Right ventricle myocardium inferior (tissue), 1 donor: ENCODE results near the gene HK1. TPM values are rescaled to one million over a fixed set of nuclear protein-coding genes. Genes with fewer than 3 reads are reported as not detected.
A peak's percentile ranks its signal among the peaks of the same experiment; 100 is the strongest.
"Not testable (repeated sequence)": the region's sequence is repeated elsewhere in the genome, so short reads cannot be mapped to it uniquely, and the experiment has no call there.

Experiments used
- ATAC-seq: fragments of 200-7000 bp; cut with Tn5 transposase; one replicate; pipeline ENCODE4 v1.9.1; 2020; ENCODE audit warnings: mild to moderate bottlenecking, moderate library complexity
- DNase-seq: peaks from one replicate; pipeline ENCODE4 v3.0.0; 2021; ENCODE audit errors: missing footprints
- intact Hi-C: fragments of 100-400 bp; cut with DNase I; formaldehyde crosslinking; loops from one replicate; pipeline ENCODE4 v1.11.0; 2022
- total RNA-seq: library from RNA; stranded (reverse); fragmentation: NEBNext Ultra II Directional; extraction: Animal tissue kit (Norgen Biotek cat#: 25700); gene quantifications from one replicate; pipeline ENCODE4 v1.2.1, GENCODE V29; 2021
- donor health status: DM: no; HTN: yes; CAD: no; lungs with severe emphysema.

The HK1 gene
- total RNA-seq, 1 donor from 2014 or later, result 186 TPM

DNA sequence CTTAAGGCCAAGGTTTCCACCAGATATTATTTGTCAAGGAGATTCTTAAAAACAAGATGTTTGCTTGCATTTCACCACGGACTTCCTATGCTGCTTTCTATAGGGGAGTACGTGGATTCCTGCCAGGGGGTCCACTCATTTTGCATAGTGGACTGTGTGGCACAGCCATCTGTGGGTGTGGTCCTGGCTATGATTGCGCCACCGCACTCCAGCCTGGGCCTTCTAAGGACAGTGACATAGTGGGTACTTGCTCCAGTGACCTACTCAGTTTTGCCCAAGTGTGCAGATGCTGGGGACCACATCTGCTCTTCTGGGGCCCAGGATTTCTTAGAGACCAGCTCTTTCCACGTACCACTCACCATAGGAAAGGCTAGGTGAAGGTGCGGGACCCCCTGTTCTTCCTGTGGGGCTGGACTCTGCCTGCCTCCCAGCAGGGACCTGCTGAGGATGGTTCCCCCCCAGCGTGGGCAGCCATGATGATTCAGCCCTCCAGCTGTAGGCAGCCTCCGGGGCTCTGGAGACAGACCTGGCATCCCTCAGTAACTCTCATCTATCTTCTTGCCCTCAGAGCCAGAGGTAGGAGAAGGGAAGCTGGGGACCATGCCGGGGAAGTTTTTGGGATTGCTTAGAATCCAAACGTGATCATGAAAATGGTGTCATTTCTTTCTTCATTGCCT is 42.9 kb downstream of the HK1 start:
- ATAC-seq (no peak), DNase-seq (no peak)
- intact Hi-C loops, result no loop called here

DNA sequence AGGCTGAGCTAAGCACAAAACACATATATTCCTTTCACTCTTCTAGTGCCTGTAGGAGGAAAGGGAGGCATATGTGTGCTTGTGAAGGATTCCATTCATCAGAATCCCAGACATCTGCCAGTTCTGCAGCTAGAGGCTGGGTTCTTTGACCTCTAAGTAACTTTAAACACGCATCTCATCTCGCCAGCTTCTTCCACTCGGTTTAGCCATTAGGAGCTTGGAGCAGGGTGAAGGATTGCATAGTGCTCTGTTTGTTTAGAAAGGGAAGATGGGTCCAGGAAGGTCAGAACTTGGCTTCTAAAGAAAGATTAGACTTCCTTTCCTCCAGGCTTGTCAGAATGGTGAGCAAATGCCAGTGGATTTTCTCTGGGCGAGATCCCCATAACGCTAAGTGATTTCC is 43.6 kb downstream of the HK1 start:
- intact Hi-C loops, result no loop called here

DNA sequence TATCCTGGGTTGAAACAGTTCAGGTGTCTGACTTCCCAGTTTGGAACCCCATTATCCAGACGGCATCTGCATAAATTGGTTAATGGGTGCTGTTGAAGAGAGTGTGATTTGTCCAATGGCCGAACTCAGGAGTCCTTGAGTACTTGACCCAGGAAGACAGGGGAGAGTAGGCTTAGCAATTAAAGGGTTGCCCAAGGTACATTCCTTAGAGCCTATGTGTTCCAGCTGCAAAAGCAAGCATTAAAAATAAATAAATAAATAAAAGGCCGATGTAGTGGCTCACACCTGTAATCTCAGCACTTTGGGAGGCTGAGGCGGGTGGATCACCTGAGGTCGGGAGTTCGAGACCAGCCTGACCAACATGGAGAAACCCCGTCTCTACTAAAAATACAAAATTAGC is 44.0 kb downstream of the HK1 start:
- intact Hi-C loops, DNase-seq, ATAC-seq: not testable (repeated sequence)

More for the DNA sequence above, 43.6 kb downstream of the HK1 start:
- no peak for ATAC-seq
- DNase-seq, result no peak

DNA sequence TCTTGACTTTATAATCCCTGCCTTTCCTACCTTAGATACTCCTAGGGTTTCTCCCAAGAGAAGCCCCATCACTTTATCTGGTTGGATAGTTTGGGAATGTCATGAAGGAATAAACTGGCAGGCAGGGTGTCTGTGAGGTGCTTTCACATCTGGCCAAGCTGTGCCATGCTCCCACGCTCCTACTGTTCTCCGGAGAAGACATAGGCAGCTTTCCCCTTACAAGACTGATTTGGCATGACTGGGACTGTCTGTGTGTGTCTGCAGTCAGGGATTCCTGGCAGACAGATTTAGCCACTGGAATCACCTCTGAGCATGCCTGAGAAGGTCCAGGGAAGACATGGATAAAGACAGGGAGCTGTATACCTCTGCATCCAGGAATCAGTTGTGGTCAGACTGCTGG is 45.3 kb downstream of the HK1 start:
- intact Hi-C loops, result no loop called here
- DNase-seq (no peak), ATAC-seq (no peak)

DNA sequence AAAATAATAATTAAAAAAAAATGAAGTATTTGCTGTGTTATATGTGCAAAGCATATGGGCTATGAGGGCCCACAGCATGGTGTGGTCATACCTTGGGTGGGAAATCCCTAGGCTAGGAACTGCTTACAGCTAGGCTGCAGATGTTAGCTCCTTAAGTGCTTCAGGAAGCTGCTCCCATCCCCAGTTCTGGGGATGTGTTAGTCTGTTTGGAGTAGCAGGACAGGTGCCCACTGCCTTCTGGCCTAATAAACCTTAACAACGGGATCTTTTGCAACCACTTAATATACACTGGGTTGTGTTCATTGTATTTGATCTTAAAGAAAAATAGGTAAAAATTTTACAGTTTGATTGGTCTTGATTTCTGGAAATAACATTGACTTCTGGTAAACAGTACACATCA is 46.3 kb downstream of the HK1 start:
- DNase-seq (no peak), ATAC-seq (no peak)
- intact Hi-C loops, result no loop called here

DNA sequence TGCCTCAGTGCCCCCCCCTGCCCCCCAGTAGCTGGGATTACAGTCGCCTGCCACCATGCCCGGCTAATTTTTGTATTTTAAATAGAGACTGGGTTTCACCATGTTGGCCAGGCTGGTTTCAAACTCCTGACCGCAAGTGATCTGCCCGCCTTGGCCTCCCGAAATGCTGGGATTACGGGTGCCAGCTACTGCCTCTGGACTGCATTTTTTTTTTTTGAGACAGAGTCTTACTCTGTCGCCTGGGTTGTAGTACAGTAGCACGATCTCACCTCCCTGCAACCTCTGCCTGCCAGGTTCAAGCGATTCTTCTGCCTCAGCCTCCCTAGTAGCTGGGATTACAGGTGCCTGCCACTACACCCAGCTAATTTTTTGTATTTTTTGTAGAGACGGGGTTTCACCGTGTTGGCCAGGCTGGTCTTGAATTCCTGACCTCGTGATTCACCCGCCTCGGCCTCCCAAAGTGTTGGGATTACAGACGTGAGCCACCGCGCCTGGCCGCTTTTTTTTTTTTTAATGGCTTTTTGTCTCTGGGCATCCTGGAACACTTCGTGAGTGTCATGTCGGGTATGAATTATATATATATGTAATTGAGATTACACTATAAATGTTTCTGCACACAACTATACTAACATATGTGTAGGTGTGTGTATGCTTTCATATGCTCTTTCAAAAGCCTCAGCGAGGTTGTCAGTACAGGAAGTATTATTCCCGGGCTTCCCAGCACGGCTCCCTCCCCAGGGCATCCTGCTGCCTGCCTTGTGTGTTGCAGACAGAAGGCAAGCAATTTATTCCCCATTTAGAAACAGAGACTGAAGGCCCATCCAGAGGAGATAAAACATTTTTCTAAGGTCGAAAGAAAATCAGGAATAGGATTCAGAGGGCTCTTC is 47.6 kb downstream of the HK1 start:
- intact Hi-C loops, result not testable (repeated sequence)
- DNase-seq, result peak; percentile 74
- peak; percentile 31 for ATAC-seq

DNA sequence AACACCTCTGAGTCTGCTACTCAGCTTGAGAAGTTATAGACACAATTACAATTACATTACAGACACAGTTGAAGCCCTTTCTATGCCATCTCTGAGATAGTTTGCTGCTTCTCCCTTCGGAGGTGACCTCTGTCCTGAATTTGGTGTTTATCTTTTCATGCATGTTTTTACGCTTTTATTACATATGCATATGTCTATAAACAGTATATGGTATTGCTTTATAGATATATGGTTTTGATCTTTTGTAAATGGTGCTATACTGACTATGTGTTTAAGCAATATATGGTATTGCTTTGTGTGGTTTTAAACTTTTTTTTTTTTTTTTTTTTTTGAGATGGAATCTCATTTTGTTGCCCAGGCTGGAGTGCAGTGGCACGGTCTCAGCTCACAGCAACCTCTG is 48.4 kb downstream of the HK1 start:
- no peak for DNase-seq
- intact Hi-C loops, result no loop called here
- no peak for ATAC-seq

DNA sequence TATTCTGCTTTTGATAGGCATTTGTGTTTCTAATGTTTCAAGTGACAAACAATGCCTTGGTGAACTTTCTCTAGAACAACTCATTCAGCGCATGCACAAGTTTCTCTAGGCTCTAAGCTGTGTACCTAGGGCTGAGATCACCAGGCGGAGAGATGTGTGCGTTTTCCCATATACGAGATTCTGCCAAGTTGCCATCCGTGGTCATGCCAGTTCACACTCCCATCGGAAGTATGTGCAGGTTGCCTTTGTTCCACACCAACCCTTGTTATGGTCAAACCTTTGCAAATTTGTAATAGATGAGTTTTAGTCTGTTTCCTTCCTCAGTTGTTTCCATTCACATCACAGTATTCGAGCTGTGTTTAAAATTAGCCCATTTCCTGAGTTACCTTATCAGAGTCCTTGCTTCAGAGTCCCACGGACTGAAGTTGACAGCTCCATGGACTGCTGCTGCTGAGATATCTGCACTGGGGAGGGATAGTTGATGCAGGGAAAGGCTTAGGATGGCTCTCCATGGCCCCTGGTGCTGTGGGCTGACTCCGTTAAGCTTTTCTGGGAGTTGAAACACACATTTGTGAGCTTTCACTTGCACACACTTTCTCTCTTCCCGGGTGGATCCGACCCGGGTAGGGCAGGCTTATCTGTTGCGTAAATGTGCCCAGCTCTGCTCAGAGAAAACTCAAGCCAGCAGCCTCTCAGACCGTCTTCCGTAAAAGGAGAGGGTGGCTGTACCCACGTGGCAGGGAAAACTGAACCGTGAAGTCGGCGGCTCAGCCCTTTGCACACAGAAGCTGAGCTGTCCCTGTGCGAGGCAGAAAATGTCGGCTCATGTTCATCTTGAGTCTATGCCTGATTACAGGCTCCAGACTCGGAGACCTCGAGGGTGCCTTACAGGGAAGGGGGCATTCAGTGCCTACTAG is 49.4 kb downstream of the HK1 start:
- peak; percentile 85 for DNase-seq
- intact Hi-C loops, result no loop called here
- ATAC-seq, result peak; percentile 91

DNA sequence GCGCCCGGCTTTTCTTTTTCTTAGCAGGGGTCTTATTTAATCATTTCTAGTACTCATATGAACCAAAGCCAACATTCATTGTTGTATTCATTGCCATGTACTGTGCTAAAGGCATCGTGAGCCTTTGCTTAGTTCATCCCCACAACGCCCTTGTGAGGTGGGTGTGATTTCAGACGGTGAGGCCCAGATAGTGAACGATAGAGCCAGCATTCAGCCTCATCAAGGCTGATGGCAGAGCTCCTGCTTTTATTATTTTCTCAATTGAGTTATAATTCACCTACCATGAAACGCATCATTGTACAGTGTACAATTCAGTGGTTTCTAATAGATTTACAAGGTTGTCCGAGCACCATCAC is 50.1 kb downstream of the HK1 start:
- intact Hi-C loops, result no loop called here
- peak; percentile 7 for ATAC-seq
- no peak for DNase-seq

DNA sequence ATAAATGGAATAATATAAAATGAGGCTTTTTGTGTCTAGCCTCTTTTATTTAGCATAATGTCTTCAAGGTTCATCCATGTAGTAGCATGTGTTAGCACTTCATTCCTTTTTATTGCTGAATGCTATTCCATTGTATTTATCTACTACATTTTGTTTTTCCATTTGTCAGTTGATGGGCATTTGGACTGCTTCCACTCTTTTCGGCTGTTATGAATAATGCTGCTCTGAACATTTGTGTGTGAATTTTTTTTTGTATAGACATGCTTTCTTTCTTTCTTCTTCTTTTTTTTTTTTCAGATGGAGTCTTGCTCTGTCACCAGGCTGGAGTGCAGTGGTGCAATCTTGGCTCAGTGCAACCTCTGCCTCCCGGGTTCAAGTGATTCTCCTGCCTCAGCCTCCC is 50.6 kb downstream of the HK1 start:
- ATAC-seq, DNase-seq, intact Hi-C loops: not testable (repeated sequence)

DNA sequence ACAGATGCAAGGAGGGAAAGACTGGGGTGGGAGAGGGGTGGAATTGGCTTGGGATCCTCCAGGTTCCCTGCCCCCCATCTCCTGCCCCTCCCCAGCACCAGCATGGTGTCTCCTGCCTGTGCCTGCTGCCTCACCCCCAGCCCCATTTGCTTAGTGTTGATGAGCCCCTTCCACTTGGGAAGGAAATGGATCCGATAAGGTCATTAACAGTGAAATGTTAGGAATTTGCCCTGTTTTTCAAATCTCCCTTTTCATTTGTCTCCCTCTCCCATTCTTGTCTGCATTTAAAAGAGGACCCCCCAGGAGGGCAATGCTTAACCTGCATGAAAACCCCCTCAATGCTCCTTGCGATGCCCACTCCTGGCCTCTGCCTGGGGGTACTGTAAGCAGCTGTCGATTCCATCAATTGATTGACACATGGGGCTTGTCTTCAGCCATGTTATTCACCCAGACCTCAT is 51.5 kb downstream of the HK1 start:
- no peak for ATAC-seq
- intact Hi-C loops, result no loop called here
- no peak for DNase-seq

DNA sequence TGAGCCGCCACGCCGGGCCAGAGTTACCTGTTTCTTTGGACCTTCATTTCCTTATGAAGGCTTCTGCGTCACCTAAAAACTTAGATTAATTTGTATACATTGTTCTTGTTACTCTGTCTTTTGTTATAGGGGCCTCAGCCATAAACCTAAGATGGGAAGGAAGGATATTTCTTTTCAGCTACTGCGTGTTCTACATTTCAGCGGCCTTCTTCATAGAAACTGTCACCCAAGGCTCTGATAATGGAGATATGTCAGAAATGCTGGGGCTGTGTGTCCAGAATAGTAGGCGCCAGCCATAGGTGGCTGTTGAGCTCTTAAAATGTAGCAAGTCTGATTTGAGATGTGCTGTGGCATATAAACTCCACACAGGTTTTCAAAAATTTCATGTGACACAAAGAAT is 52.9 kb downstream of the HK1 start:
- intact Hi-C loops, result no loop called here
- ATAC-seq (no peak), DNase-seq (no peak)

DNA sequence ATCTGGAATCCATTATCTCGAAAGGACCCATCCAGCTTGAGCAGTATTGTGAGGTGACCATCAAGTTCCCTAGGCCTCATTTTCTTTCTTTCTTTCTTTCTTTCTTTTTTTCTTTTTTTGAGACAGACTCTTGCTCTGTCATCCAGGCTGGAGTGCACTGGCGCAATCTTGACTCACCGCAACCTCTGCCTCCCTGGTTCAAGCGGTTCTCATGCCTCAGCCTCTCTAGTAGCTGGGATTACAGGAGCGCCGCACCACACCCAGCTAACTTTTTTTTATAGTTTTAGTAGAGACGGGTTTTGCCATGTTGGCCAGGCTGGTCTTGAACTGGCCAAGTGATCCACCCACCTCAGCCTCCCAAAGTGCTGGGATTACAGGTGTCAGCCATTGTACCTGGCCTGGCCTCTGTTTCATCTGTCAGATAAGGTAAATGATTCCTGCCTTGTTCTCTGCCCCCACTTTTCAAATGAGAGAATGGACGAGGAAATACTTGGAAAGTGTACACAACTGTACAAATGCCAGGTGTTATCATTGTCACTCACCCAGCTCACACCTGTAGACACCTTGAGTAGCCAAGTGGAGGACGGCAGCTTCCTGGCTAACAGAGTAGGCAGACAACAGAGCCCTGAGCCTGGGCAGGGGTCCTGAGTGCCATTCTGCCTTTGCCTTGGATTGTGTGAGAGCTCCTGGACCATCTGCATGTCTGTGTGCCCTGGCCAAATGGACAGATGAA is 54.1 kb downstream of the HK1 start:
- DNase-seq, result no peak
- intact Hi-C loops, result no loop called here
- no peak for ATAC-seq

DNA sequence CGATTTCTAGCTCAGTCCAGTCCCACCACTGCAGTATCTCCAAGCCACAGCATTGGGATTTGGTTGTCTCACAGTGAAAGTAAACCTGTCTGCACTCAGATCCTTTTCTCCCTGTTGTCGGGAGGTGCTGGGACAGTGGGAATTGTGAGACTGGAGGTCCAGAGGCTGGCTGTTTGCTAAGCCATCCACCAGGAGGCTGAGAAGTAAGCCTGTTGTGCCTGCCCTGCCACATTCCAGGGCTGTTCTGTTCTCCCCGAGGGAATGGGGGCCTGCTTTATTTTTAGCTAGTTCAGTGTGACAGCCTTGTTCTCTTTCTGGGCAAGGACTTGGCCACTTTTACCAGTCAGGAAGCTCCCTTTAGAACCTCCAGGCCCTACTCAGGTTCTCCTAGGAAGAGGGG is 54.9 kb downstream of the HK1 start:
- DNase-seq (no peak), ATAC-seq (peak; percentile 52)
- intact Hi-C loops, result no loop called here

DNA sequence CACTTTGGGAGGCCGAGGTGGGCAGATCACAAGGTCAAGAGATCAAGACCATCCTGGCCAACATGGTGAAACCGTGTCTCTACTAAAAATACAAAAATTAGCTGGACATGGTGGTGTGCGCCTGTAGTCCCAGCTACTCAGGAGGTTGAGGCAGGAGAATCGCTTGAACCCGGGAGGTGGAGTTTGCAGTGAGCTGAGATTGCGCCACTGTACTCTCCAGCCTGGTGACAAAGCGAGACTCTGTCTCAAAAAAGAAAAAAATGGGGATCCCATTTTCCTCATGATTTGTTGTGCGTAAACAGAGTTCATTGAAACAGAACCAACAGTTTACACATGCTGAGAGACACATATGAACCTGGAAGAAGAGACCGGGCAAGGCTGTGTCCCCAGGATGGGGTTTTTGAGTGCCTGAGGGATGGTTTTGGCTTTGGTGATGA is 55.6 kb downstream of the HK1 start:
- DNase-seq, intact Hi-C loops, ATAC-seq: not testable (repeated sequence)

DNA sequence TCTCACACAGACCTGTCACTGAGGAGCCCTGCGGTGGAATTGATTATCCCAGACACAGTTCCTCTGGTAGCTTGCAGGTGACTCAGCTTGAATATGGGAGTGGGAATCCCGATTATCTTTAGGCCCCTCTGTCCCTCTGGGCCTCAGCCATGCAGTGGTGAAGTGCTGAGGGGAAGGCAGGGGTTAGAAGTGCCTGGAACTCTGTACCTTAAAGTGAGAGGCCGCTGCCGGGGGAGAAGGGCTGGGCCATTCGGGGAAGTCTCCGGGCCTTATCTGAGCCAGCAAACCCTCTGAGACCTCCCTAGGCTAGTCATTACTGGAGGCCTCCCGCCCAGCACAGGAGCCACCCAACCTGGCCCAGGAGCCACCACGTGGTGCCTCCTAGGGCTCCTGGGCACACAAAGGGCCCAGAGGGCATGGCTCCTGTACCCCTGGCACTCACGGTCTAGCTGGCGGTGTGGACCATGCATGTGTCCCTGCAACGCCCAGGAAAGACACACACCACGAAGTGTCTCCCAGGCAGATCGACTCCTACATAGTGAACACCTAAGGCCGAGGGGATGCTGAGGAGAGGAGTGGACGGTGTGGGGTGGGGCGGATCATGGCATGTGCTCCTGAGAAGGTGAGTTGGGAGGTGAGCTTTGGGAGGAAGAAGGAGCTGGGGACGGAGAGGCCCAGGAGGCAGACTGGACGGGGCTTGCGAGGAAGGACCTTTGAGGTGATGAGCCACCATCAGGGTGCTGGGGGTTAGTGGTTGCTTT is 56.2 kb downstream of the HK1 start:
- intact Hi-C loops, result no loop called here
- DNase-seq, result no peak
- ATAC-seq, result no peak

DNA sequence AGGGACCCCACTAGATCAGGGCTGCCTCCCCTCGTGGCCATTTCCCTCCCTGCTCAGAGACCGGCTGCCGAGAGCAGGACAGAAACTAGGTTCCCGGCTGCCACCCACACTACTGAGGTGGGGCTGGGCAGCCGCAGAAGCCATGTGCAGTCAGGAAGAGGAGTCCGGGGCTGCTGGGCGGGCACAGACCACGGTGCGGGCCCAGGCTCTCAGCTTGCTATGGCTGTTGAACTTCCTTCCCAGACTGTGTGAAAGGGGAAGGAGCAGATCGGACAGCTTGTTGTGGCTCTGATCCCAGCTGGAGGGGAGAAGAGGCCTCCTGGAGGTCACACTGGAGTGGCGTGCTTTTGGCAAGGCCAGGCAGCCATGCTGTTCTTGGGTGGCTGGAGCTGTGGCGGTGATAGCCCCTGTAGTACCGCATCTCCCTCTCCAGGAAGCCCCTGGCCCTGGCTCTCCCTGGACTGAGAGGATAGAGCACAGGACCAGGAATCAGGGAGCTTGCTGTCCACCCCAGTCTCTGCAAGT is 56.8 kb downstream of the HK1 start:
- peak; percentile 62 for ATAC-seq
- intact Hi-C loops, result no loop called here

DNA sequence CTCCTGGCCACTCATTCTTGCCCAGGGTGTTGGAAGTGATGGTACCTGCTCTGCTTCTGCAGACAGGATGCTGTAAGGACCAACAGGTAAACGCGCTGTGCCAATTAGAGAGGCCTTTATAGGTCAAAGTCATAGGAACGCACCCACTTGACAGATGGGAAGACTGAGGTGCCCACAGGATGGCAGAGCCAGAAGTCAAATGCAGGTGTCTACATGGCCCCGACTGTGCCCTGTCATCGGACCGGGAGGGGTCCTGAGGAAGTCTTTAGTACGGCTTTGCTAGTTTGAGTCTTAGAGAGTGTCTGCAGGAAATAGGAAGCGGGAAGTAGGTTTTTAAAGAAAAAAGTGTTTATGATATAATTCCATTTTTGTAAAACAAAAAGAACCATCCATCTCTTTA is 57.3 kb downstream of the HK1 start:
- no peak for ATAC-seq
- intact Hi-C loops, result no loop called here
- no peak for DNase-seq

More for the DNA sequence above, 56.8 kb downstream of the HK1 start:
- DNase-seq, result peak; percentile 85
